DMS153 treated with DMSO at 0.1 percent for 48 hours (cell line): ENCODE results near the gene GPR17.

Experiments used
- DNase-seq: peaks from one replicate; lab custom pipeline; 2025; ENCODE audit not compliant: unreplicated experiment; lab: John Stamatoyannopoulos, UW

Gene GPR17

GRCh38 chr2:127670055-127670956 is 24.4 kb downstream of the GPR17 start:
- DNase-seq: no peak

DNA sequence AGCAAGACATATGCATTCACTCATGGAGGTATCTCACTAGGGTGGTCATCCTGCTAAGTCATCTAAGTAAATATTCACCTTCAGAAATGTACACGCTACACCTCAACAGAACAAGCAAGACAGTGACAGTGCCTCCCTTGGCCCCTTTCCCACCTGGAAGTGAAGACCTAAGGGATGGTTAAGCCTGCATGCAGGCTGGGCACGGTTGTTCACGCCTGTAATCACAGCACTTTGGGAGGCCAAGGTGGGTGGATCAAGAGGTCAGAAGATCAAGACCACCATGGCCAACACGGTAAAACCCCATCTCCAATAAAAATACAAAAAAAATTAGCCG is 25.0 kb downstream of the GPR17 start:
- no peak for DNase-seq

DNA sequence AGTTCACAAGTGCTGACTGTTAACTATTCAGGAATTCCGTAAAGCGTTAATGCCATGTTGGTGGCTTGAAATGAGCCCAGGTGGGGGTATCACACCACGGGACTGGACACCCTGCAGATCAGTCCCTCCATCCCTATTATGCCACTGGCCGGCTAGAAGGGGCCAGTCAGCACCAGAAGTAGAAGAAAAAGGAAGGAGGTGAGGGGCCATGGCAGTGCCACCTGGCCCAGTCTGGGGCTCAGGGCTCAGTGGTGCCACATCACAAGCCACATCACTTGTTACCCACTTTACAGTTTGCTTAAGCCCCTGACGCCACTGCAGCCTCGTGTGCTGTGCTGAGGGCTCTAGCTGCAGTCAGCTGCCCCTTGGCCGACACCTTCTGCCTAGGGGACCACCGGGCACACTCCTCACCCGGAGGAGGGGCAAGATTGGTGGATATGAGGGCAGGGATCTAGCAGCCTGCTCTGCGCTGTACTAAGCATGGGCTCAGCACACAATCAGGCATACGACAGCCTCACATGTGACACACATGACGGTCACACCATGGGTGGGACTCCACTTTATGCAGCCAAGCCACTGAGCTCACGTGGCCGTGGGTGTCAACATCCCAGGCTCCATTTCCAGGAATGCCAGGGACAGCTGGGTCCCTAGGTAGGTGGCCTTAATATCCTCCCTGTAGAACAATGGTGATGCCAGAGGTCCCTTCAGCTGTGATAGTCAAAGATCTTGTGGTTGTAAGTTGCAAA is 25.8 kb downstream of the GPR17 start:
- no peak for DNase-seq

- DNase-seq: no peak
Observed at GRCh38 chr2:127672341-127673224, 26.6 kb downstream of the GPR17 start.

DNA sequence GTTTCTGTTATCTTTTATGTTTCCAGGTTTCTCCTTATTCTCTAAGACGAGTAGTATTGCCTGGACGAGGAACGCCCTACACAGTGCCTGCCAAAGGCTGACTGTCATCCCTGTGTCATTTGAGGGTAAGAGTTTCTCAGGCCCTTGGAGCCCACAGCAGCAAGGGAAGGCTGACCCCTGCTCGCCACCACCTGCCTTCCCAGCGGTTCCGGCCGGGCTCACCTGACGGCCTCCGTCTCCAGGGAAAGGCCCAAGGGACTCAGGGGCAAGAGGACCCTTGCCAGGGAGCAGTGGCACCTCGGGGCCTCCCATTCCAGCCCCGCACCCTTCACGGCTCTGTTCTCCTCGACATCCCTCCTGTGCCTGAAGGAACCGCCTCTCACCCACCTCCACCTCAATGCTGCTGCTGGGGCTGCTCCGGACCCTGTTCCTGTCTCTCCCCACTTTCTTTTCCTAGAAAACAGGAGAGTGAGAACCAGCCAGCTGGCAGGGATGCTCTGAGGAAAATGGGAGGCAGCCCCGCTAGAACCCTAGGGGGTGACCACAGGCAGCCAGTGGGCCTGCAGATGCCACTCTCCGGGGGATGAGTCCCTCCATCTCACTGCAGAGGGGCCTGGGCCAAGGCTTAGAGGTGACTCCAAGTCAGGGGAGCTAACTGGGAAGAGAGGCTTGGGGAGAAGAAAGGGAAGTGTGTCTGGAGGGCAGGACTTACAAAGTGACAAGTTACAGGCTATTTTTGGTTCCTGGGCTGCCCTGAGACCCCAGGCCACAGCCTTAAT is 27.5 kb downstream of the GPR17 start:
- DNase-seq: no peak

DNA sequence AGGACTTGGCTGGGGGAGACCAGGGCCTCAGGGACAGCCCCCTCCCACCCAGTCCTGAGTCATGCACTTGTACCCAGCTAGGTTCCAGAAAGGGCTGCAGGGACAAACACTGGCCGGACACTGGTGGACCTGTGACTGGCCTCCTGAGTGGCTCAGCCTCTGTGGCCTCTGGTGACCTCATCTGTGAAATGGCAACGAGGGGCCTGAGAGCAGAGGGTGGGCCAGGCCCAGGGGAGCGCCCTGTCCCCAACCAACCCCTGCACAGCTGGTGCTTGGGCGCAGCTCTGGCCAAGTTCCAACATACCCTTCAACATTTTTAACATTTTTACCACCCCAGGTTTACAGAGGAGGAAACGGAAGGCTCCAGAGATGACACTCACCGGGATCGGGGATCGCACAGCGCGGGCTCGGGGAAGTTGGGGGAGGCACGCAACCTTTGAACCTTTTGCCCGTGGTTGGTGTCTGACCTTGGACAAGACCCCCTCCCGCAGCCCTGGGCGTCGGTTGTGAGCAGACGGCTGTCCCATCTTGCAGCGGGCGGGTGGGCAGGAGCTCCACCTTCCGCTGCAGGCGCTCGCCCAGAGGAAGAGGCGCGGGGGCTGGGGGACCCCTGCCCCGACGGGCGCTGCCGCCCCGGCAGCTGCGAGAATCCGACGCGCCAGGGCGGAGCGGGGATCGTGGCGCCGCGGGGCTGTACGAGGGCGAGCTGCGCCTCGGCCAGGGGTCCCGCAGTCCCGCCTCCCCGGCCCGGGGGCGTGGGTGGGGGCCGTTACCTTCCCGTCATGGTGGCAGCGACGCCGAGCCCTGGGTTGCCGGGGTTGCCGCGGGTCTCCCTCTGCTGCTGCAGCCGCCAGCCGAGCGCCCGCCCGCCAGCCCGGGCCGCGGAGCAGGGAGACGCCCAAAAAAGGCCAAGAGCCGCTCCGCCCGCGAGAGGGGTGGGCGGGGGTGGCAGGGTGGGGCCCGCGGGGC is 28.6 kb downstream of the GPR17 start:
- no peak for DNase-seq

DNA sequence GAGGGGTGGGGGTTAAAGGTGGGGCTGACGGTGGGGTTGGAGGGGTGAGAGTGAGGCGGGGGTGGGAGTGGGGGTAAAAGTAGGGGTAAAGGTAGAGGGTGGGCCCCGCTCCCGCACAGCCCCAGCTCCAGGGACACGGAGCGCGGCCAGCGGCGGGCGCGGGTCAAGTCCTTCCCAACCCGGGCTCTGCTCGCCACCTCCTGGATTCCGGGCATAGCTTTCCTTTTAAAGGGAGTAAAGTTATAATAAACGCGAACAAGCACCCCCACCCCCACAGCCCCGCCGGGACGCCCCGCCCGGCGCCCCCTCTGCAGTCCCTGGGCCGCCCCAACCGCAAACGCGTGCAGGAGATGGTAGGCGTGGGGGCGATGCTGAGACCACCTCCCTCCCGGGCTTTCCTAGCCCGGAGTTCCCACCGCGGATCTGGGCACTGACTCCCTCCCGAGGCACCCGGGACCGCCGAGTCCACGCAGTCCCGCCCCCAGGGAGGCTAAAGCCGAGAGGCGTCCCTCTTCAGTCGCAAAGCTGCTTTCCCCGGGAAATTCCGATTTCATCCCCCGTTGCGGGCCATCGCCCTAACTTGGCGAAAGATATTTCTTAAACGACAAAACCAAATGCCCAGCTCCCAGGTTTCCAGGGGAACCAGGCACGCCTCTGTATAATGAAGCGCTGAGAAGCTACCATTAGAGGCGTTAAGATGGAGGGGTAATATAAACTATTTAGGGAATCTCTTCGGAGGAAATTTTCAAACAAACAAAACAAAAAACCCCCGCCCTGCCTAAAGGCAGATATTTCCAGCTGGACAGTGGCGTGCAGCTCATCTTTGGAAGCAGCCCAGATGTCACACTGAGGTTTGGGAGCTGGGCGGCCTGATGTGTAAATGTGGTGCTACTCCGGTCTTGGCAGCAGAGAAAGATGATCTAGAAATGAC is 29.6 kb downstream of the GPR17 start, which contains the start of gene LIMS2:
Gene LIMS2, minus strand, starts transcription at position 200 of the 931 bp plus-strand sequence. CDS start 506 bp downstream, outside the sequence.
- DNase-seq: no peak

DNA sequence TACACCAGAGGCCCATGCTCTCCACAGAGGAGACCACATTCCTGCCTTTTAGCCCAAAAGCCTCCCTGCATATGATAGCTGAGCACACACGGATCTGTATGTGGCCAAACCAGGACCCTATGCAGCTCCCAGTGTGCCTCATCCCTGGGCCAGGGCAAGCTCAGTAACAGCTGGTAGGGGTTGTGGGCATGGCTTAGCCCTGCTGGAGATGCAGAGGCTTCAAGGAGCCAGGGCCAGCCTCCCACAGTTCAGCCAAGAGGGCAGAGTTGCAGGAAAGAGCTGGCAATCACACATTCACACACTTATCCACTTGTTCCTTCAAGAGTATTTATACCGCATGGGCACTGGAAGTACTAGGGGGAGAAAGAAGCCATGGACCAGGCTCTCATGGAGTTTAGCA is 31.0 kb downstream of the GPR17 start:
- no peak for DNase-seq

- no peak for DNase-seq
Observed at GRCh38 chr2:127678531-127678930, 32.6 kb downstream of the GPR17 start.

DNA sequence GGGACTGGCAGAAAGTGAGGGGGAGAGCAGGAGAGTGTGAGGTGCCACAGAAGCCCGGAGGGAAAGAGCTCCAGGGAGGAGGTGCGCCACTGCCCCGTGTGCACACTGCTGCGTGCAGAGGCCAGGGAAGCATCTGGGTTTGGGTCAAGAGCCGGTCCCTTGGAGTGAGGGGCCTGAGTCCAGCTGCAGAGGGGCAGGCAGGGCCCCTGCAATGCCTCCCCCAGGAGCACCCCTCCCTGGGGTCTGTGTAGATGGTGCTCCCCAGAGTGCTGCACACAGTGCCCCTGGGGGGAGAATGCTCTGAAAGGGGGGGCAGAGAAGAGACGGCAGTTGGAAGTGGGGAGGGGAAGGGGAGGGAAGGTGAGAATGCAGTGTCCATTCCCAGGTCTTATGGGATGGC is 33.0 kb downstream of the GPR17 start:
- no peak for DNase-seq

DNA sequence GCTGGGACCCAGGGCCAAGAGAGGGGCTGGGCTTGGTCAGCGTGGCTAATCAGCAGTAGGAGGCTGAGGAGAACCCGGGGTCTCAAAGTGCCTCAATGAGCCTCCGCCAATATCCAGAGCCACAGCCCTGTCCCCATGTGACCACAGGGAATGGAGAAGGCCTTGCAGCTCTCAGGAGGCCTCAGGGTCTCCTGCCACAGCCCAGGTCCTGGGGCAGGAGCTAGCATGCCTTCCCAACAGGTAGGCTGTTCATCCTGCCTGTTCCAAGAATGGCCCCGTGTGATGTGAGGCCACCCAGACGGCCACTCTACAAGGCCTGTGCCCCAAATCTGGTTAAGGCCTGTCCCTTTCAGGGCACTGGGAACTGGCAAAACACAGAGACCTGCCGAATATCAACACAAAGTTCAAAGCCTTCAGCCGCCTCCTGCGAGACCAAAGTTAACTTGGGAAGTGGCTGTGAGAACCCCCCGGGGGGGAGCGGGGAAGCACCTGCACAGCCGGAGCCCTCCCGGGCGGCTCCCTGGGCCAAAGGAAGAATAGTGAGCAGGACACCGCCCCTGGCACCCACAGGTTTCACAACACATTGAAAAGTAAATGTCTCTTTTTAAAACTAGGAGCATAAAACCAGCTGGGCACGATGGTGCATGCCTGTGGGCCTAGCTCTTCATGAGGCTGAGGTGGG is 33.9 kb downstream of the GPR17 start:
- no peak for DNase-seq

DNA sequence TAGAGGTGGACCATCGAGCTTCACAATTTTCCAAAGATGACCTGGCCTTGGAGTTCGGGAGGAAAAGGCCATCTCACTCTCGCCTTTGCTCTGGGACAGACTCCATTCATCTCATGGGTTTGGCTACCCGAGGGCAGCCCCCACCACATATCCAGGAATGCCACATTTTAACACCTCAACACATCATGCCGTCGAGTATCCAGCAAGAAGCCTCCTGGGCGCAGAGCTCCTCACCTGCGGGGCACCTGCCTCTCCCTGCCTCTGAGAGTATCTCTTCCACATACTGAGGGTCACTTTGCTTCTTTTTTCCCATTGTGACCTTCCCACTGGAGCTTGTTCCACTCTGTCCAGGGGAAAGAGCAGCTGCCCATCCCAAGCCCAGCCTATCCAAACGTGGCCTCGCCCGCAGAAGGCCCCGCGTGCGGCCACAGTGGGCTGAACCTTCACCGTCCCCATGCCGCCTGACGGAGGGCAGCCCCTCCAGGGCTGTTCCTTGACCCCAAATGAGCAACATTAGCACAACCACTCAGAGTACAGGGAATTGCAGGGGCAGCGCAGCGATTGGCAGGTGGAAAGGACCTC is 34.8 kb downstream of the GPR17 start:
- DNase-seq: no peak

DNA sequence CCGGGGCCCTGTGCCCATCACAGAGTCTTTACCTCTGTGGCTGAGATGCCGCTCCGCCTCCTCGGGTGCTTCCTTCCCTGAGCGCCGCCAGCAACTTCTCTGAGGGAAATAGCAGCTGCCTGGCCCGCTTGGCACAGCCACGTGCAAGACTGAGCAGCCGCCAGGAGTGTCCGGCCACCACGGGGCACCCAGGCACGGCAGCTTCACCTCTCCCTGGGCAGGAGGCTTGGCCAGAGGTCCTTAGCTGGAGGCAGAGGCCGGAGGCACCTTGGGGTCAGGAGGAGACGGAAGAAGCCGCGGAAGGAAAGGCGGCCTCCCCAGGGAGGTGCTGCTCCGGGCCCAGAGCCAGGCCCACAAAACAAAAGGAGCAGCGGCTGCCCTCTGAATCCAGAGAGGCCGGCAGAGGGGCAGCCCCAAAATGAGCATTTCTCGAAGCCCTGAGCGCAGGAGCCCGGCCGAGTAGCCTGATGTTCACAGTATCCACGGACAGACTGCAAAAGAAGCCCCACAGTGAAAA is 35.4 kb downstream of the GPR17 start:
- no peak for DNase-seq

DNA sequence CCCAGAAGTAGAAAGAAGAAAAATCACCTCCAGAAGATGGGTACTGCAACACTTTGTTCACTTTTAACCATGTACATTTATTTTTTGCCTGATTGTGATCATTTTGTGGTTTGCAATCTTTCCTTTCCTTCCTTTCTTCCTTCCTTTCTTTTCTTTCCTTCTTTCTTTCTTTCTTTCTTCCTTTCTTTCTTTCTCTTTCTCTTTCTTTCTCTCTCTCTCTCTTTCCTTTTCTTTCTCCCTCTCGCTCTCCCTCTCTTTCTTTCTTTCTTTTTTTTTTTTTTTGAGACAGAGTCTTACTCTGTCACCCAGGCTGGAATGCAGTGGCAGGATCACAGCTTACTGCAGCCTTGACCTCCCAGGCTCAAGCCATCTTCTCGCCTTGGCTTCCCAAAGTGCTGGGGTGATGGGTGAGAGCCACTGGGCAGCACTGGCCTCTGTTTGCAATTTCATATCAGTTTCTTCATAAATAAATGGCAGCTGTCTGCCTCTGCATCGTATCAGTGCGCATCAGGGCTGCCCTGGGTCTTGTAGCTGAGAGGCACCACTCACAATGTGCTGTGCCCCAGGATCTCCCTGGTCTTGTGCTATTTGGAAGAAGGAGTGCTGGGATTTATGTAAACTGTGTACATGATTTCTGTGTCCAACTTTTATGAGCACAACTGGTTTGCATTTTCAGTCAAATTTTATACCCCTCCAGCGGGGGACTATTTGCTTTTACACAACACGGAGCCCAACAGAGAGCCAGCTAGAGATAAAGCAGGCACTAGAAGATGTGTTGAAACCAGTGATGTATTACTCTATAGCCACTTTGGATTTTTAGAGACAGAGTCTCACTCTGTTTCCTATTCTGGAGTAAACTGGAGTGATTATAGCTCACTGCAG is 36.3 kb downstream of the GPR17 start:
- no peak for DNase-seq

DNA sequence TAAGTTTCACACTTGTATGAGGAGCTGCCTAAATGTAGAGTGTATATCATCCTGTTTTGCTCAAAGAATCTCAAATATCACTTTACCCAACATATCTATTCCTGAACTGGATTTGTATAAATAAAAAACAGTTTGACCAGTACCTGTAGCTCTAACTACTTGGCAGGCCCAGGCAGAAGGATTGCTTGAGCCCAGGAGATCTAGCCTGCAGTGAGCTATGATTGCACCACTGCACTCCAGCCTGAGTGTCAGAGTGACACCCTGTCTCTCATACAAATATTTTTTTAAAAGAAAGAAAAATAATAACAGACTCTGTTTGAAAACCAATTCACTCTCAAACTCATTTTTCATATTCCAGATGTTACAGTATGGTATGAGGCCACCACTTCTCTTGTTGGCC is 37.1 kb downstream of the GPR17 start:
- no peak for DNase-seq

DNA sequence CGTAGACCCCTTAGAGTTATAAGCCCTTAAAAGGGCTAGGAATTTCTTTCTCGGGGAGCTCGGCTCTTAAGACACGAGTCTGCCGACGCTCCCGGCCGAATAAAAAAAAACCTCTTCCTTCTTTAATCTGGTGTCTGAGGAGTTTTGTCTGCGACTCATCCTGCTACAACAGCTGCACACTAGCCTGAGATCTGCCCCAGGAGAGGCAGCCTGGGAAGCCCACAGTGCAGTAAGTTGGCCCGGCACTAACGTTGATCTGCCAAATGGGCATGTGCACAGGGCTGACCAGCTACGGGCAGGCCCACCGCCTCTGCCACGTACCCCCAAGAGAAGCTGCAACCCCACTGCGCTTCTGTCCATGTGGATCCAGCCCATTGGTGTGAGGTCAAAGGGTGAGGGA is 37.8 kb downstream of the GPR17 start:
- no peak for DNase-seq
